Sciatic nerve (tissue), 2 donors: ENCODE data around the gene SETD7. TPM values are rescaled to one million over a fixed set of nuclear protein-coding genes. Genes with fewer than 3 reads are reported as not detected.
"Not testable (repeated sequence)": the region's sequence is repeated elsewhere in the genome, so short reads cannot be mapped to it uniquely, and the experiment has no call there.

Source experiments
- ATAC-seq: fragments of 200-7000 bp; cut with Tn5 transposase; one replicate; pipeline ENCODE4 v1.9.1; 2020; ENCODE audit warnings: mild to moderate bottlenecking, moderate library complexity
- DNase-seq: peaks from one replicate; pipeline ENCODE4 v3.0.0-alpha.2; 2020; ENCODE audit warnings: low spot score
- intact Hi-C: fragments of 100-400 bp; cut with DNase I; formaldehyde crosslinking; loops from one replicate; pipeline ENCODE4 v1.14.2; 2022
- total RNA-seq: library from RNA; stranded (reverse); fragmentation: NEBNext Ultra II Directional; extraction: Animal tissue kit (Norgen Biotek cat#: 25700); gene quantifications from one replicate; pipeline ENCODE4 v1.2.1, GENCODE V29; 2021
- donor health status: DM: no; HTN: no; CAD: no.
- donor health status: DM: no; HTN: no; CAD: no.

SETD7 gene
- total RNA-seq, 1 donor from 2014 or later: 56.9 TPM

DNA sequence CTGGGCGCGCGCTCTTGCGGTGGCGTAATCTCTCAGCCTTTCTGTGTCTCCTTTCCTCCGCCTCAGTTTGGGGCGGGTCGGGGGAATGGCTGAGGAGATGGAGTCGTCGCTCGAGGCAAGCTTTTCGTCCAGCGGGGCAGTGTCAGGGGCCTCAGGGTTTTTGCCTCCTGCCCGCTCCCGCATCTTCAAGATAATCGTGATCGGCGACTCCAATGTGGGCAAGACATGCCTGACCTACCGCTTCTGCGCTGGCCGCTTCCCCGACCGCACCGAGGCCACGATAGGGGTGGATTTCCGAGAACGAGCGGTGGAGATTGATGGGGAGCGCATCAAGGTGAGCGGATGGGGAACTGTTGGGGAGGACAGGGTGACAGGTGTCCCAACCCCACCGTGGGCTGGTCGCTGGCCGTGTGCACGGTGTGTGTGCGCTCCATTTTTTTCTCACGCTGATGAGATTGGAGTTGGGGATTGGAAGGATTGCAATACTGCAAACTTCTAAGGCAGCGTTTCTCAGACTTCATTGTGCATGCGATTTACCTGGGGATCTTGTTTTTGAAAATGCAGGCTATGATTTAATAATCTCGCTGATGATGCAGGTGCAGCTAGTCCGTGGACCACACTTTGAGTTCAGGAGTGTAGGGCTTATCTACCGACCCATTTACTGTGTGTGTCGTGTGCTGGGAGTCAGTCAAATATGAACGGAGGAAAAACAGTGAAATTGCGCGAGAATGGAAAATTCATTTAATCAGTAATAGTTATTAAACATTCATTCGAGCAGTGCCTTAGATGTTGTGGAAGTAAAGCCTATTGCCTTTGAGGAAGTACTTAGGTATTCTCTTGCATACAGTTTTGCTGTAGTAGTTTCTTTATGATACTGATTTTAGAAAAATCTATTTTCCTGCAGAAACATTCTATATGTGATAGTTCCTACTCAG is 101.6 kb downstream of the SETD7 start, which contains the start of gene RAB33B:
Gene RAB33B, plus strand, starts transcription at position 11 of the 935 bp plus-strand sequence. Its CDS starts 75 bp downstream, at position 86.
- intact Hi-C loops: no loop called here
- no peak for DNase-seq
- peak; percentile 19 for ATAC-seq

GRCh38 chr4:139453371-139454110 is 102.5 kb downstream of the SETD7 start:
- intact Hi-C loops: no loop called here
- DNase-seq (peak; percentile 98), ATAC-seq (peak; percentile 98)

- ATAC-seq (no peak), DNase-seq (no peak)
- intact Hi-C loops: no loop called here
These were observed 103.0 kb downstream of the SETD7 start for GRCh38 chr4:139453041-139453370.

DNA sequence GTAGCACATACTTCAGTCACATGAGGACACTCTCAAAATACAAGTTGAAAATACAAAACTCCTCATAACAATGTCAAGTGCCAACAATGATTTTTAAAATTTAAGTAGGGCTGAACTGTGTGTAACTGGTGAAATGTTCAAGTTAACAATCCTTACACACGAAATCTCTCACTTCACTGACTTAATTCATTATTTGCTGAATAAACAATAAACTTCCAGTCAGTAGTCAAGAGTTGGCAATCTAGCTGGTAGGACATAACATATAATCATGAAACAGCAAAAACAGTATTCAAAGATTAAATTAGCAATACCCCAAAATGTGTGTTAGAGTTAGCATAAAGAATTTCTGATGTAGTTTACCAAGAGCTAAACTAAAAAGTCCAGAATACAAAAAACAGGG is 104.0 kb downstream of the SETD7 start:
- intact Hi-C loops: no loop called here
- DNase-seq: no peak
- ATAC-seq: no peak

GRCh38 chr4:139450586-139450985 is 105.4 kb downstream of the SETD7 start:
- ATAC-seq (no peak), DNase-seq (no peak)
- intact Hi-C loops: no loop called here

DNA sequence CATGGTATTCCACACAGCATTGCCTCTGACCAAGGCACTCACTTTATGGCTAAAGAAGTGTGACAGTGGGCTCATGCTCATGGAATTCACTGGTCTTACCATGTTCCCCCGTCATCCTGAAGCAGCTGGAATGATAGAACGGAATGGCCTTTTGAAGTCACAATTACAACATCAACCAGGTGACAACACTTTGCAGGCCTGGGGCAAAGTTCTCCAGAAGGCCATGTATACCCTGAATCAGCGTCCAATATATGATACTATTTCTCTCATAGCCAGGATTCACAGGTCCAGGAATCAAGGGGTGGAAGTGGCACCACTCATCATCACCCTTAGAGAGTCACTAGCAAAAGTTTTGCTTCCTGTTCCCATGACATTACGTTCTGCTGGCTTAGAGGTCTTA is 108.9 kb downstream of the SETD7 start:
- intact Hi-C loops, DNase-seq, ATAC-seq: not testable (repeated sequence)

Other genes with a start within 250 kb of the SETD7 start
- 13.8 TPM for gene RAB33B, start 102.1 kb downstream of the SETD7 start, total RNA-seq
- gene MGST2, start 109.6 kb upstream of the SETD7 start, total RNA-seq: 42.8 TPM